GM23338 (cell line): ENCODE data around the gene SLC25A12. TPM values are rescaled to one million over a fixed set of nuclear protein-coding genes. Genes with fewer than 3 reads are reported as not detected.

Experiments used
- ATAC-seq: fragments of 200-7000 bp; cut with Tn5 transposase; 3 replicates; pipeline ENCODE4 v1.9.1; 2020
- DNase-seq: peaks from one replicate; pipeline ENCODE4 v3.0.0-alpha.2; 2015; ENCODE audit warnings: low spot score
- H2AFZ ChIP-seq: fragments of 200-600 bp; sonication (generic); 2 replicates; pipeline ENCODE4 v1.8.0; 2016; ENCODE audit warnings: antibody characterized with exemption, mild to moderate bottlenecking, moderate library complexity
- H3F3A ChIP-seq: fragments of 200-600 bp; sonication (generic); replicated peaks from 2 replicates; pipeline ENCODE4 v1.8.0; 2017; ENCODE audit warnings: antibody characterized with exemption, mixed run types, low read depth
- H3K27ac ChIP-seq: fragments of 200-600 bp; sonication (generic); 2 replicates; pipeline ENCODE4 v1.6.1; 2016; ENCODE audit warnings: low read depth
- H3K27me3 ChIP-seq: fragments of 200-600 bp; sonication (generic); 2 replicates; pipeline ENCODE4 v1.8.0; 2016; ENCODE audit warnings: mild to moderate bottlenecking, mixed run types, moderate library complexity; ENCODE audit not compliant: insufficient read depth
- H3K36me3 ChIP-seq: fragments of 200-600 bp; sonication (generic); 2 replicates; pipeline ENCODE4 v1.8.0; 2016; ENCODE audit warnings: mild to moderate bottlenecking; ENCODE audit not compliant: insufficient read depth
- H3K4me1 ChIP-seq: fragments of 200-600 bp; sonication (generic); 2 replicates; pipeline ENCODE4 v1.8.0; 2016; ENCODE audit warnings: mild to moderate bottlenecking, moderate library complexity; ENCODE audit not compliant: insufficient read depth
- H3K4me2 ChIP-seq: fragments of 200-600 bp; sonication (generic); 2 replicates; pipeline ENCODE4 v1.7.1; 2017; ENCODE audit warnings: mixed run types
- H3K4me3 ChIP-seq: fragments of 200-600 bp; sonication (generic); 2 replicates; pipeline ENCODE4 v1.6.1; 2016; ENCODE audit warnings: mixed run types
- H3K79me2 ChIP-seq: fragments of 200-600 bp; sonication (generic); replicated peaks from 2 replicates; pipeline ENCODE4 v1.8.0; 2017; ENCODE audit warnings: mild to moderate bottlenecking; ENCODE audit not compliant: insufficient read depth
- H3K9me2 ChIP-seq: fragments of 200-600 bp; sonication (generic); 2 replicates; pipeline ENCODE4 v1.8.0; 2017; ENCODE audit not compliant: insufficient read depth
- H4K20me1 ChIP-seq: fragments of 200-600 bp; sonication (generic); replicated peaks from 2 replicates; pipeline ENCODE4 v1.8.0; 2017; ENCODE audit warnings: mild to moderate bottlenecking; ENCODE audit not compliant: insufficient read depth
- H3K27ac Mint-ChIP-seq: 2 replicates; pipeline ENCODE4 v1.8.0; 2020; ENCODE audit warnings: inconsistent platforms, mild to moderate bottlenecking, moderate library complexity, mixed read lengths
- H3K27me3 Mint-ChIP-seq: 3 replicates; pipeline ENCODE4 v1.8.0; 2022; ENCODE audit warnings: low read depth, mild to moderate bottlenecking, moderate library complexity, mixed read lengths, inconsistent platforms; ENCODE audit not compliant: insufficient read depth, poor library complexity
- H3K36me3 Mint-ChIP-seq: 3 replicates; pipeline ENCODE4 v1.8.0; 2021; ENCODE audit warnings: low read depth, mild to moderate bottlenecking, inconsistent platforms, moderate library complexity, mixed read lengths
- H3K4me1 Mint-ChIP-seq: 3 replicates; pipeline ENCODE4 v1.8.0; 2020; ENCODE audit warnings: mild to moderate bottlenecking, inconsistent platforms, mixed read lengths
- H3K4me3 Mint-ChIP-seq: 3 replicates; pipeline ENCODE4 v1.8.0; 2021; ENCODE audit warnings: moderate library complexity, mild to moderate bottlenecking, inconsistent platforms, mixed read lengths
- H3K9me3 Mint-ChIP-seq: 3 replicates; pipeline ENCODE4 v1.8.0; 2020; ENCODE audit warnings: moderate library complexity, mild to moderate bottlenecking, inconsistent platforms, mixed read lengths
- CREB1 ChIP-seq: fragments of 250-450 bp; sonication (Bioruptor Pico); IDR thresholded peaks from 2 replicates; pipeline ENCODE4 v1.5.0; 2020; ENCODE audit warnings: low read depth, mild to moderate bottlenecking, moderate library complexity
- NANOG ChIP-seq: IDR thresholded peaks from 2 replicates; pipeline ENCODE4 v1.6.1; 2016; ENCODE audit warnings: antibody characterized with exemption, borderline replicate concordance
- ZNF331 ChIP-seq: fragments of 250-450 bp; sonication (Bioruptor Pico); IDR thresholded peaks from 2 replicates; pipeline ENCODE4 v1.5.0; 2020; ENCODE audit warnings: low read depth, mild to moderate bottlenecking, moderate library complexity
- polyA plus RNA-seq: library from polyadenylated mRNA; unstranded; fragments of >200 nt; fragmentation: Nextera tagmentation; extraction: Ambion mirVana; gene quantifications from 2 replicates; pipeline ENCODE4 v1.2.1, GENCODE V29; 2016
- small RNA-seq: library from RNA; depleted of rRNA; stranded (forward); fragments of <200 nt; gene quantifications from one replicate; pipeline ENCODE3, GENCODE V24; 2014; ENCODE audit warnings: low replicate concordance
- total RNA-seq: library from RNA; depleted of rRNA; stranded (reverse); fragments of >200 nt; shearing (Covaris generic); gene quantifications from 2 replicates; pipeline ENCODE4 v1.2.3, GENCODE V29; 2014; rRNA removed

Gene SLC25A12
- total and polyA plus RNA-seq, 2 experiments from 2014 or later = 4.8 to 14.8 TPM

- H3K27ac ChIP-seq = no peak overlapping the region
- DNase-seq (no peak), ATAC-seq (no peak)
- H3K79me2 ChIP-seq = no peaks in the 10 kb centered on the region
- Mint-ChIP-seq H3K9me3 (no peaks in the 10 kb centered on the region), H3K27ac (no peak overlapping the region), H3K4me1 (no peaks in the 10 kb centered on the region), H3K27me3 (no peaks in the 10 kb centered on the region), H3K4me3 (no peak overlapping the region), H3K36me3 (peaks cover 12% of the 10 kb centered on the region)
- H3K4me3 ChIP-seq = no peak overlapping the region
- H3K4me1 ChIP-seq = no peaks in the 10 kb centered on the region
- H3F3A ChIP-seq = no peaks in the 10 kb centered on the region
- TF ChIP-seq ZNF331 (CRISPR knock-in tag) = no peak
- no peak for TF ChIP-seq CREB1
- TF ChIP-seq NANOG = no peak
- H3K9me2 ChIP-seq = no peaks in the 10 kb centered on the region
- H4K20me1 ChIP-seq = no peaks in the 10 kb centered on the region
- H3K36me3 ChIP-seq = peaks cover 6% of the 10 kb centered on the region; the same call in 1 of the 2 replicates
- no peak overlapping the region for H3K4me2 ChIP-seq
- H2AFZ ChIP-seq = no peak overlapping the region
- no peaks in the 10 kb centered on the region for H3K27me3 ChIP-seq
These were observed 157.9 kb downstream of the SLC25A12 start for GRCh38 chr2:171735991-171736710.

Small RNA genes within 50 kb of the gene (small RNA-seq; reads per million reads assigned to genes)
- not detected for gene RNU6-182P

Other genes with a start within 250 kb of the SLC25A12 start
- gene DYNC1I2, start 206.8 kb downstream of the SLC25A12 start, total RNA-seq = 68.0 and 79.4 TPM in 2 replicates
- gene DYNC1I2, start 206.8 kb downstream of the SLC25A12 start, polyA plus RNA-seq = 102 and 110 TPM in 2 replicates
- gene HAT1, start 28.2 kb upstream of the SLC25A12 start, total RNA-seq = 67.2 and 75.7 TPM in 2 replicates
- 49.1 and 67.5 TPM in 2 replicates for gene HAT1, start 28.2 kb upstream of the SLC25A12 start, polyA plus RNA-seq
- 15.5 and 19.4 TPM in 2 replicates for gene METAP1D, start 105.7 kb upstream of the SLC25A12 start, total RNA-seq
- gene METAP1D, start 105.7 kb upstream of the SLC25A12 start, polyA plus RNA-seq = 11.9 and 12.8 TPM in 2 replicates
- gene DLX1, start 191.3 kb upstream of the SLC25A12 start, total RNA-seq = not detected in 2 replicates
- not detected in 2 replicates for gene DLX1, start 191.3 kb upstream of the SLC25A12 start, polyA plus RNA-seq
- 0.16 and 0.24 TPM in 2 replicates for gene DLX2, start 208.7 kb upstream of the SLC25A12 start, total RNA-seq
- 0.08 and 0.19 TPM in 2 replicates for gene DLX2, start 208.7 kb upstream of the SLC25A12 start, polyA plus RNA-seq